ENCODE measurements around the gene SBF1.

- no peak for TF ChIP-seq CTCF (IDR thresholded peaks at IDR 0.05; ENCODE audit: low read depth, low read length, missing input control)
- no peak for TF ChIP-seq TAF1 (conservative IDR thresholded peaks at IDR 0.05)
- no peak for TF ChIP-seq JUND (IDR thresholded peaks at IDR 0.05)
- TF ChIP-seq RXRA (IDR thresholded peaks at IDR 0.05): no peak
- TF ChIP-seq REST (IDR thresholded peaks at IDR 0.05): no peak
- no peak for TF ChIP-seq EGR1 (IDR thresholded peaks at IDR 0.05; ENCODE audit: low read depth in 2 of 2)
- TF ChIP-seq SP1 (IDR thresholded peaks at IDR 0.05): no peak
- TF ChIP-seq NR2F2 (IDR thresholded peaks at IDR 0.05): no peak
- TF ChIP-seq RAD21 (IDR thresholded peaks at IDR 0.05): no peak
- no peak for TF ChIP-seq YY1 (IDR thresholded peaks at IDR 0.05)
- TF ChIP-seq ZBTB33 (IDR thresholded peaks at IDR 0.05): no peak
- TF ChIP-seq MAX (IDR thresholded peaks at IDR 0.05): no peak
Measured at GRCh38 chr22:50467341-50467740, 7.5 kb downstream of the SBF1 start.
